Stomach (tissue), 9 donors: Measurements from ENCODE around the gene SYNPO. TPM values are rescaled to one million over a fixed set of nuclear protein-coding genes. Genes with fewer than 3 reads are reported as not detected.

Source experiments
- DNase-seq, 2 donors: peaks; one replicate each; pipeline versions ENCODE4 v3.0.0 to v3.0.0-alpha.2; 2013 to 2019
- H3K27ac ChIP-seq, 5 donors: fragments of 200-600 bp in 4 of 5; sonication (generic) in 4 of 5; one replicate each; pipeline ENCODE4 v1.5.1; 2013 to 2019; ENCODE audit warnings: mild to moderate bottlenecking in 1 of 5, moderate library complexity in 1 of 5
- H3K27me3 ChIP-seq, 3 donors: fragments of 200-600 bp; sonication (generic); one replicate each; pipeline ENCODE4 v1.5.1; 2017 to 2019; ENCODE audit warnings: mixed run types in 1 of 3
- H3K36me3 ChIP-seq, 4 donors: fragments of 200-600 bp; sonication (generic); 1 replicate in 3 of 4; 2 replicates in 1 of 4; pipeline ENCODE4 v1.5.1; 2016 to 2019
- H3K4me1 ChIP-seq, 4 donors: fragments of 200-600 bp; sonication (generic); one replicate each; pipeline ENCODE4 v1.5.1; 2016 to 2019
- H3K4me3 ChIP-seq, 4 donors: fragments of 200-600 bp; sonication (generic) in 3 of 4; one replicate each; pipeline ENCODE4 v1.5.1; 2016 to 2019; ENCODE audit warnings: mild to moderate bottlenecking in 1 of 4
- H3K9me3 ChIP-seq, 4 donors: fragments of 200-600 bp; sonication (generic); one replicate each; pipeline ENCODE4 v1.5.1; 2016 to 2019
- CTCF ChIP-seq, 7 experiments: fragments of 450-650 bp in 4 of 7; fragments of 200-600 bp in 3 of 7; sonication (generic) in 3 of 7; IDR thresholded peaks; one replicate each; pipeline ENCODE4 v1.5.1; 2016 to 2019; ENCODE audit warnings: antibody characterized with exemption in 7 of 7, control low read depth in 2 of 7, mild to moderate bottlenecking in 1 of 7
- EP300 ChIP-seq: sonication (generic); formaldehyde crosslinking; IDR thresholded peaks from one replicate; pipeline ENCODE4 v1.6.1; 2017; ENCODE audit warnings: antibody characterized with exemption
- POLR2A ChIP-seq, 4 donors: fragments of 450-650 bp; IDR thresholded peaks; one replicate each; pipeline ENCODE4 v1.6.1; 2016; ENCODE audit warnings: antibody characterized with exemption in 4 of 4, control low read depth in 2 of 4, mild to moderate bottlenecking in 1 of 4, moderate library complexity in 1 of 4
- POLR2AphosphoS5 ChIP-seq, 3 donors: sonication (generic); formaldehyde crosslinking; IDR thresholded peaks; one replicate each; pipeline ENCODE4 v1.6.1; 2016; ENCODE audit warnings: antibody characterized with exemption in 3 of 3
- WGBS, 5 donors: extraction: QIAGEN DNeasy Blood & Tissue Kit in 3 of 5; methylation state at CpG; one replicate each; pipeline versions ENCODE4 v1.1.5 to v1.1.7; 2013 to 2018; 5-methylcytosine and 5-hydroxymethylcytosine counted together
- intact Hi-C: fragments of 100-400 bp; cut with DNase I; formaldehyde crosslinking; loops from one replicate; pipeline ENCODE4 v1.15.1; 2023; ENCODE audit warnings: low total_unique reads
- polyA plus RNA-seq, 3 donors: library from polyadenylated mRNA; stranded (reverse); fragments of 200-250 nt; gene quantifications; one replicate each; pipeline ENCODE4 v1.2.3, GENCODE V29; 2013
- total RNA-seq, 5 donors: library from RNA; depleted of rRNA; stranded (reverse); fragments of >200 nt; gene quantifications; one replicate each; pipeline versions ENCODE4 v1.1.0 to v1.2.3, GENCODE V29; 2014 to 2016
- donor health status: healthy with polysubstance abuse.
- donor health status: Bipolar disorder and iron deficiency.
- donor health status: healthy.

Gene SYNPO
- total and polyA plus RNA-seq, 8 donors: 3.7 to 52.7 (median 21.7) TPM

GRCh38 chr5:150703762-150704161 lies 63.3 kb downstream of the SYNPO start:
- Histone ChIP-seq H3K4me1 (peaks cover 12 to 22% (median 20%) of the 10 kb centered on the region in 4 donors), H3K27ac (no peak overlapping the region), H3K9me3 (no peaks in the 10 kb centered on the region), H3K27me3 (no peaks in the 10 kb centered on the region), H3K36me3 (peaks cover 2 to 21% (median 16%) of the 10 kb centered on the region in 4 donors), H3K4me3 (no peak overlapping the region)
- DNase-seq: no peak
- intact Hi-C loops: no loop called here
- 60 to 88% (median 82%) methylated on average over 3 of the region's 3 CpGs for WGBS, 5 donors
- TF ChIP-seq POLR2AphosphoS5 (IDR thresholded peaks at IDR 0.05) (no peak), CTCF (IDR thresholded peaks at IDR 0.05) (no peak), POLR2A (IDR thresholded peaks at IDR 0.05) (no peak), EP300 (no peak)

- no peak for DNase-seq
- 59 to 67% (median 60%) methylated on average over 4 of the region's 4 CpGs for WGBS, 5 donors
- no peaks in the 10 kb centered on the region for H3K27me3 ChIP-seq
- no peaks in the 10 kb centered on the region for H3K9me3 ChIP-seq
- H3K4me1 ChIP-seq: peaks cover 0 to under 1% (median under 1%) of the 10 kb centered on the region in 4 donors
- no peak overlapping the region for H3K4me3 ChIP-seq
- H3K27ac ChIP-seq: no peak overlapping the region
- TF ChIP-seq POLR2AphosphoS5 (IDR thresholded peaks at IDR 0.05) (no peak), EP300 (no peak), CTCF (IDR thresholded peaks at IDR 0.05) (no peak), POLR2A (IDR thresholded peaks at IDR 0.05) (no peak)
- H3K36me3 ChIP-seq: peaks cover 12 to 48% (median 43%) of the 10 kb centered on the region in 4 donors
- intact Hi-C loops: no loop called here
Observed at GRCh38 chr5:150706776-150707390, 66.4 kb downstream of the SYNPO start.

Other genes with a start within 250 kb of the SYNPO start
- 1,000 to 10,000 TPM in 1 of 5 donors, 100 to 1,000 TPM in 4; 102 to 1,185 (median 324) TPM for gene CD74, start 227.8 kb upstream of the SYNPO start, total RNA-seq
- 100 to 1,000 TPM; 177 to 883 (median 268) TPM for gene CD74, start 227.8 kb upstream of the SYNPO start, polyA plus RNA-seq
- gene RPS14, start 190.9 kb upstream of the SYNPO start, total RNA-seq: 1,000 to 10,000 TPM in 4 of 5 donors, 100 to 1,000 TPM in 1; 899 to 3,971 (median 1,858) TPM
- gene RPS14, start 190.9 kb upstream of the SYNPO start, polyA plus RNA-seq: 1,000 to 10,000 TPM; 4,327 to 6,427 (median 4,820) TPM
- gene NDST1, start 132.5 kb upstream of the SYNPO start, total RNA-seq: 10 to 100 TPM; 14.2 to 32.9 (median 21.6) TPM
- 10 to 100 TPM in 1 of 3 donors, 1 to 10 TPM in 2; 6.4 to 15.3 (median 7.2) TPM for gene NDST1, start 132.5 kb upstream of the SYNPO start, polyA plus RNA-seq
- gene MYOZ3, start 20.6 kb downstream of the SYNPO start, total RNA-seq: under 1 TPM in 1 of 5 donors, not detected in 4; 0.55 TPM
- 1 to 10 TPM in 1 of 3 donors, under 1 TPM in 2; 0.23 to 1.8 (median 0.50) TPM for gene MYOZ3, start 20.6 kb downstream of the SYNPO start, polyA plus RNA-seq
- 100 to 1,000 TPM in 1 of 5 donors, 10 to 100 TPM in 4; 22.8 to 116 (median 27.9) TPM for gene RBM22, start 60.4 kb downstream of the SYNPO start, total RNA-seq
- gene RBM22, start 60.4 kb downstream of the SYNPO start, polyA plus RNA-seq: 10 to 100 TPM; 18.9 to 28.0 (median 23.9) TPM
- 100 to 1,000 TPM in 1 of 5 donors, 10 to 100 TPM in 4; 27.7 to 113 (median 54.7) TPM for gene DCTN4, start 118.4 kb downstream of the SYNPO start, total RNA-seq
- 10 to 100 TPM; 16.1 to 30.7 (median 18.1) TPM for gene DCTN4, start 118.4 kb downstream of the SYNPO start, polyA plus RNA-seq
- 10 to 100 TPM in 4 of 5 donors, 1 to 10 TPM in 1; 9.9 to 63.8 (median 24.2) TPM for gene SMIM3, start 138.1 kb downstream of the SYNPO start, total RNA-seq
- 10 to 100 TPM; 15.8 to 47.5 (median 46.9) TPM for gene SMIM3, start 138.1 kb downstream of the SYNPO start, polyA plus RNA-seq
- gene IRGM, start 205.9 kb downstream of the SYNPO start, total RNA-seq: 1 to 10 TPM in 1 of 5 donors, not detected in 4; 4.7 TPM
- not detected for gene IRGM, start 205.9 kb downstream of the SYNPO start, polyA plus RNA-seq